SIG-M5 treated with dmso at 0.1 percent for 504 hours (cell line): ENCODE results near the gene COMMD7.

Experiments used
- DNase-seq: peaks from one replicate; lab custom pipeline; 2025; ENCODE audit not compliant: unreplicated experiment; lab: John Stamatoyannopoulos, UW

The COMMD7 gene

GRCh38 chr20:32743237-32744112 lies at the start of gene COMMD7:
COMMD7 (minus strand) TSS chr20:32743467; CDS start chr20:32743391, 76 bp downstream.
- peak; percentile 51 for DNase-seq

GRCh38 chr20:32792731-32793458 lies 49.6 kb upstream of the COMMD7 start:
- no peak for DNase-seq

GRCh38 chr20:32792316-32792715 lies 49.0 kb upstream of the COMMD7 start:
- DNase-seq, result no peak

- no peak for DNase-seq
These were observed 47.4 kb upstream of the COMMD7 start for GRCh38 chr20:32790751-32791057.

- peak; percentile 76 for DNase-seq
These were observed 46.9 kb upstream of the COMMD7 start for GRCh38 chr20:32789896-32790750.

- DNase-seq, result no peak
These were observed 43.9 kb upstream of the COMMD7 start for GRCh38 chr20:32787168-32787567.

- DNase-seq, result no peak
These were observed 42.9 kb upstream of the COMMD7 start for GRCh38 chr20:32786059-32786760.

GRCh38 chr20:32784369-32785080 lies 41.3 kb upstream of the COMMD7 start:
- no peak for DNase-seq

- DNase-seq, result no peak
These were observed 37.7 kb upstream of the COMMD7 start for GRCh38 chr20:32780749-32781655.

- DNase-seq, result no peak
These were observed 37.0 kb upstream of the COMMD7 start for GRCh38 chr20:32780278-32780677.

GRCh38 chr20:32779500-32780211 lies 36.4 kb upstream of the COMMD7 start:
- no peak for DNase-seq

GRCh38 chr20:32777177-32777956 lies 34.1 kb upstream of the COMMD7 start:
- DNase-seq, result no peak

GRCh38 chr20:32775336-32775991 lies 32.2 kb upstream of the COMMD7 start:
- DNase-seq, result no peak

- no peak for DNase-seq
These were observed 30.6 kb upstream of the COMMD7 start for GRCh38 chr20:32773855-32774254.

GRCh38 chr20:32773223-32773622 lies 30.0 kb upstream of the COMMD7 start:
- no peak for DNase-seq

GRCh38 chr20:32772046-32772445 lies 28.8 kb upstream of the COMMD7 start:
- DNase-seq, result no peak
